SK-N-SH treated with all-trans-retinoic acid at 6 μM for 48 hours (cell line): ENCODE measurements around the gene CCDC34.

Experiments
- ATAC-seq: fragments of 200-7000 bp; cut with Tn5 transposase; 3 replicates; pipeline ENCODE4 v1.9.1; 2020; ENCODE audit warnings: mild to moderate bottlenecking, moderate library complexity
- ARNTL ChIP-seq: fragments of 450-650 bp; formaldehyde crosslinking; IDR thresholded peaks from 2 replicates; pipeline ENCODE4 v1.5.0; 2020; ENCODE audit warnings: low read depth, mild to moderate bottlenecking, moderate library complexity, borderline replicate concordance
- BACH2 ChIP-seq: fragments of 250-450 bp; sonication (Bioruptor Pico); IDR thresholded peaks from 2 replicates; pipeline ENCODE4 v1.9.0; 2021; ENCODE audit warnings: mild to moderate bottlenecking, borderline replicate concordance
- CREB5 ChIP-seq: fragments of 250-450 bp; sonication (Bioruptor Pico); IDR thresholded peaks from 2 replicates; pipeline ENCODE4 v1.5.1; 2020; ENCODE audit warnings: low read depth, mild to moderate bottlenecking, moderate library complexity
- CSDC2 ChIP-seq: fragments of 250-450 bp; sonication (Bioruptor Pico); IDR thresholded peaks from 2 replicates; pipeline ENCODE4 v1.5.0; 2020; ENCODE audit warnings: mild to moderate bottlenecking, moderate library complexity
- CSRNP3 ChIP-seq: fragments of 250-450 bp; sonication (Bioruptor Pico); IDR thresholded peaks from 2 replicates; pipeline ENCODE4 v1.5.1; 2021; ENCODE audit warnings: mild to moderate bottlenecking, moderate library complexity
- ESRRG ChIP-seq: fragments of 250-450 bp; sonication (Bioruptor Pico); IDR thresholded peaks from 2 replicates; pipeline ENCODE4 v1.6.1; 2021; ENCODE audit warnings: mild to moderate bottlenecking
- GLIS3 ChIP-seq: fragments of 250-450 bp; sonication (Bioruptor Pico); IDR thresholded peaks from 2 replicates; pipeline ENCODE4 v1.5.0; 2020; ENCODE audit warnings: mild to moderate bottlenecking, moderate library complexity
- ISL1 ChIP-seq: fragments of 250-450 bp; sonication (Bioruptor Pico); IDR thresholded peaks from 2 replicates; pipeline ENCODE4 v2.1.2; 2022; ENCODE audit warnings: mild to moderate bottlenecking, moderate library complexity
- OSR1 ChIP-seq: fragments of 250-450 bp; sonication (Bioruptor Pico); IDR thresholded peaks from 2 replicates; pipeline ENCODE4 v1.8.0; 2022; ENCODE audit warnings: moderate library complexity, mild to moderate bottlenecking, inconsistent platforms
- PATZ1 ChIP-seq: fragments of 250-450 bp; sonication (Bioruptor Pico); IDR thresholded peaks from 2 replicates; pipeline ENCODE4 v1.8.0; 2020; ENCODE audit warnings: mild to moderate bottlenecking, moderate library complexity, borderline replicate concordance
- POU6F1 ChIP-seq: fragments of 250-450 bp; sonication (Bioruptor Pico); IDR thresholded peaks from 2 replicates; pipeline ENCODE4 v1.8.0; 2021; ENCODE audit warnings: low read depth, mild to moderate bottlenecking, moderate library complexity, borderline replicate concordance
- PPARA ChIP-seq: fragments of 250-450 bp; sonication (Bioruptor Pico); IDR thresholded peaks from 2 replicates; pipeline ENCODE4 v1.5.0; 2020; ENCODE audit warnings: mild to moderate bottlenecking, borderline replicate concordance
- SNAI2 ChIP-seq: fragments of 250-450 bp; sonication (Bioruptor Pico); IDR thresholded peaks from 2 replicates; pipeline ENCODE4 v1.5.0; 2020; ENCODE audit warnings: mild to moderate bottlenecking, moderate library complexity
- TCF4 ChIP-seq: fragments of 250-450 bp; sonication (Bioruptor Pico); IDR thresholded peaks from 2 replicates; pipeline ENCODE4 v1.8.0; 2021; ENCODE audit warnings: mild to moderate bottlenecking, moderate library complexity, borderline replicate concordance
- TOX ChIP-seq: fragments of 250-450 bp; sonication (Bioruptor Pico); IDR thresholded peaks from 2 replicates; pipeline ENCODE4 v1.8.0; 2021; ENCODE audit warnings: mild to moderate bottlenecking, moderate library complexity, borderline replicate concordance
- TSHZ2 ChIP-seq: fragments of 250-450 bp; sonication (Bioruptor Pico); IDR thresholded peaks from 2 replicates; pipeline ENCODE4 v1.5.0; 2020; ENCODE audit warnings: mild to moderate bottlenecking, moderate library complexity
- ZC3H10 ChIP-seq: fragments of 250-450 bp; sonication (Bioruptor Pico); IDR thresholded peaks from 2 replicates; pipeline ENCODE4 v1.5.1; 2021; ENCODE audit warnings: mild to moderate bottlenecking, moderate library complexity
- ZFP3 ChIP-seq: fragments of 250-450 bp; sonication (Bioruptor Pico); IDR thresholded peaks from 2 replicates; pipeline ENCODE4 v1.5.0; 2020; ENCODE audit warnings: mild to moderate bottlenecking, moderate library complexity
- ZFP30 ChIP-seq: fragments of 450-650 bp; formaldehyde crosslinking; IDR thresholded peaks from 2 replicates; pipeline ENCODE4 v1.5.0; 2022; ENCODE audit warnings: mild to moderate bottlenecking, moderate library complexity
- ZNF565 ChIP-seq: fragments of 450-650 bp; formaldehyde crosslinking; conservative IDR thresholded peaks from 2 replicates; pipeline ENCODE4 v1.5.0; 2020; ENCODE audit warnings: low read depth, mild to moderate bottlenecking, moderate library complexity
- ZNF70 ChIP-seq: fragments of 450-650 bp; formaldehyde crosslinking; IDR thresholded peaks from 2 replicates; pipeline ENCODE4 v1.5.0; 2020; ENCODE audit warnings: mild to moderate bottlenecking, moderate library complexity
- ZNF8 ChIP-seq: fragments of 450-650 bp; formaldehyde crosslinking; IDR thresholded peaks from 2 replicates; pipeline ENCODE4 v1.5.0; 2020; ENCODE audit warnings: mild to moderate bottlenecking, moderate library complexity

The CCDC34 gene

GRCh38 chr11:27319072-27319471, 43.9 kb downstream of the CCDC34 start:
- ATAC-seq: peak; percentile 85
- no peak for TF ChIP-seq CSDC2 (CRISPR knock-in tag)
- no peak for TF ChIP-seq ESRRG (CRISPR knock-in tag)
- no peak for TF ChIP-seq ARNTL
- TF ChIP-seq ZFP3 (CRISPR knock-in tag): no peak
- TF ChIP-seq BACH2 (CRISPR knock-in tag): no peak
- no peak for TF ChIP-seq TOX
- no peak for TF ChIP-seq ZFP30 (CRISPR knock-in tag)
- no peak for TF ChIP-seq ISL1 (CRISPR knock-in tag)
- TF ChIP-seq CREB5: no peak
- no peak for TF ChIP-seq TCF4 (CRISPR knock-in tag)
- no peak for TF ChIP-seq ZNF70 (CRISPR knock-in tag)
- TF ChIP-seq TSHZ2: no peak

- peak; percentile 76 for ATAC-seq
- TF ChIP-seq ESRRG (CRISPR knock-in tag) (no peak), ZNF565 (CRISPR knock-in tag) (no peak), ZNF8 (CRISPR knock-in tag) (no peak), ZFP3 (CRISPR knock-in tag) (no peak), PATZ1 (no peak), ZC3H10 (CRISPR knock-in tag) (no peak), CSRNP3 (no peak), ZNF70 (CRISPR knock-in tag) (no peak), ISL1 (CRISPR knock-in tag) (no peak), OSR1 (no peak), PPARA (CRISPR knock-in tag) (no peak), POU6F1 (CRISPR knock-in tag) (no peak), BACH2 (CRISPR knock-in tag) (no peak), TCF4 (CRISPR knock-in tag) (no peak), ZFP30 (CRISPR knock-in tag) (no peak), ARNTL (no peak), SNAI2 (CRISPR knock-in tag) (no peak), CSDC2 (CRISPR knock-in tag) (no peak), CREB5 (no peak), GLIS3 (CRISPR knock-in tag) (no peak)
Observed at GRCh38 chr11:27317751-27318150, 45.3 kb downstream of the CCDC34 start.
